K562 (cell line): ENCODE measurements around the gene FILIP1.

ENCODE experiments used
- GABPA ChIP-seq: fragments of 200-800 bp; sonication (Bioruptor generic); conservative IDR thresholded peaks from 2 replicates; pipeline ENCODE4 v1.6.1; 2016; ENCODE audit warnings: low read depth, missing genetic modification characterization, missing compliant biosample characterization
- MYC ChIP-seq, 2 experiments: fragments of 250-450 bp in 1 of 2; sonication (Bioruptor Pico) in 1 of 2; IDR thresholded peaks; 2 replicates each; pipeline versions ENCODE4 v1.5.1 to v1.6.1; 2012 to 2021; ENCODE audit warnings: low read depth in 2 of 2, borderline replicate concordance in 1 of 2, improper control_type of control experiment in 1 of 2, low read length in 1 of 2, mild to moderate bottlenecking in 1 of 2, moderate library complexity in 1 of 2

DNA sequence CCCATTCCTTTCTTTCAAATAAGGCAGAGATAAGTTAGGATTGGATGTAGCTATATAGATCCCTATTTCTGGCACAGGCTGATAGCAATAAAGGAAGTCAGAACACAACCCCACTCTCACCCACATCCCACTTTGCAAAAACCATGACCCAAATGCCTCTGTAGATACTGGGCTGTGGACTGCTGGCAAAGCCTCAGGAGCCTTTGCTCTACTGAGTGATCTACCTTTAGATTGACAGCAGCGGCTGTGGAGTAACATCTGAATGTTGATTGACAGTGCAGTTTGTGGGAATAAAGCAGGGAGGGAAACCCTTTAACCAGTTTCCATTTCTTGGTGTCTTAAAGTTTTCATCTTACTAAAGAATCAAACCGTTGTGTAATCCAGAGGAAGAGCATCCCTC is 202.3 kb downstream of the FILIP1 start:
- TF ChIP-seq GABPA (tag) (no peak), MYC (IDR thresholded peaks at IDR 0.05; ENCODE audit: low read depth, low read length) (no peak), MYC (CRISPR knock-in tag; IDR thresholded peaks at IDR 0.05; ENCODE audit: borderline replicate concordance, low read depth) (no peak)
